Tibial nerve (tissue), 4 donors: ENCODE data around the gene TMEM174. TPM values are rescaled to one million over a fixed set of nuclear protein-coding genes. Genes with fewer than 3 reads are reported as not detected.

Experiments
- DNase-seq, 2 donors: peaks; one replicate each; pipeline ENCODE4 v3.0.0-alpha.2; 2019; ENCODE audit warnings: low spot score in 2 of 2
- H3K27ac ChIP-seq, 4 donors: fragments of 200-600 bp; sonication (generic) in 3 of 4; one replicate each; pipeline ENCODE4 v1.5.1; 2017 to 2019; ENCODE audit warnings: mild to moderate bottlenecking in 1 of 4
- H3K27me3 ChIP-seq, 2 donors: fragments of 200-600 bp; sonication (generic) in 1 of 2; one replicate each; pipeline versions ENCODE4 v1.5.1 to v1.6.0; 2017 to 2019
- H3K36me3 ChIP-seq, 3 donors: fragments of 200-600 bp; sonication (generic); one replicate each; pipeline ENCODE4 v1.5.1; 2018 to 2019
- H3K4me1 ChIP-seq, 4 donors: fragments of 200-600 bp; sonication (generic) in 3 of 4; one replicate each; pipeline ENCODE4 v1.5.1; 2017 to 2019
- H3K4me3 ChIP-seq, 4 donors: fragments of 200-600 bp; sonication (generic) in 3 of 4; one replicate each; pipeline ENCODE4 v1.5.1; 2017 to 2019; ENCODE audit warnings: mild to moderate bottlenecking in 1 of 4, moderate library complexity in 1 of 4
- H3K9me3 ChIP-seq, 4 donors: fragments of 200-600 bp; sonication (generic) in 3 of 4; one replicate each; pipeline ENCODE4 v1.5.1; 2017 to 2019
- CTCF ChIP-seq, 5 experiments: fragments of 200-600 bp in 3 of 5; fragments of 450-650 bp in 2 of 5; sonication (generic) in 3 of 5; IDR thresholded peaks; one replicate each; pipeline ENCODE4 v1.5.1; 2016 to 2019; ENCODE audit warnings: antibody characterized with exemption in 5 of 5, mild to moderate bottlenecking in 3 of 5, moderate library complexity in 2 of 5
- EP300 ChIP-seq, 2 donors: sonication (generic); formaldehyde crosslinking; IDR thresholded peaks; one replicate each; pipeline ENCODE4 v1.6.1; 2017; ENCODE audit warnings: antibody characterized with exemption in 2 of 2, mild to moderate bottlenecking in 1 of 2
- POLR2A ChIP-seq, 2 donors: fragments of 450-650 bp; IDR thresholded peaks; one replicate each; pipeline ENCODE4 v1.6.1; 2017; ENCODE audit warnings: antibody characterized with exemption in 2 of 2, mild to moderate bottlenecking in 2 of 2, moderate library complexity in 2 of 2
- WGBS, 2 donors: methylation state at CpG; one replicate each; pipeline ENCODE4 v1.1.5; 2018; 5-methylcytosine and 5-hydroxymethylcytosine counted together
- total RNA-seq, 4 donors: library from RNA; depleted of rRNA; stranded (reverse); fragments of >200 nt; gene quantifications; one replicate each; pipeline ENCODE4 v1.1.0, GENCODE V29; 2016

The TMEM174 gene
- total RNA-seq, 4 donors from 2014 or later = not detected

- 72 to 80% methylated on average over 7 of the region's 7 CpGs for WGBS, 2 donors
- H3K27ac ChIP-seq = no peak overlapping the region
- H3K4me1 ChIP-seq = no peaks in the 10 kb centered on the region
- TF ChIP-seq CTCF (IDR thresholded peaks at IDR 0.05) (no peak), POLR2A (IDR thresholded peaks at IDR 0.05) (no peak), EP300 (IDR thresholded peaks at IDR 0.05) (no peak)
- no peaks in the 10 kb centered on the region for H3K36me3 ChIP-seq
- no peak overlapping the region for H3K4me3 ChIP-seq
- no peaks in the 10 kb centered on the region for H3K27me3 ChIP-seq
- no peak for DNase-seq
- H3K9me3 ChIP-seq = no peaks in the 10 kb centered on the region
Observed at GRCh38 chr5:73153513-73153912, 19.5 kb upstream of the TMEM174 start.

GRCh38 chr5:73154208-73155006 lies 18.6 kb upstream of the TMEM174 start:
- TF ChIP-seq CTCF (IDR thresholded peaks at IDR 0.05) = no peak
- TF ChIP-seq EP300 (IDR thresholded peaks at IDR 0.05) = no peak
- TF ChIP-seq POLR2A (IDR thresholded peaks at IDR 0.05) = no peak
- Histone ChIP-seq H3K4me1 (no peaks in the 10 kb centered on the region), H3K36me3 (no peaks in the 10 kb centered on the region), H3K27me3 (no peaks in the 10 kb centered on the region), H3K27ac (no peak overlapping the region), H3K9me3 (no peaks in the 10 kb centered on the region), H3K4me3 (no peak overlapping the region)
- WGBS, 2 donors = 76 to 79% methylated on average over 5 of the region's 5 CpGs
- DNase-seq = no peak

GRCh38 chr5:73155271-73156222 lies 17.4 kb upstream of the TMEM174 start:
- Histone ChIP-seq H3K36me3 (no peaks in the 10 kb centered on the region), H3K9me3 (no peaks in the 10 kb centered on the region), H3K27me3 (no peaks in the 10 kb centered on the region), H3K4me3 (no peak overlapping the region), H3K4me1 (no peaks in the 10 kb centered on the region), H3K27ac (no peak overlapping the region)
- TF ChIP-seq EP300 (IDR thresholded peaks at IDR 0.05) (no peak), POLR2A (IDR thresholded peaks at IDR 0.05) (no peak), CTCF (IDR thresholded peaks at IDR 0.05) (no peak)
- DNase-seq = no peak
- WGBS, 2 donors = 66 to 76% methylated on average over 14 to 17 of the region's 18 CpGs

GRCh38 chr5:73157414-73158303 lies 15.3 kb upstream of the TMEM174 start:
- 79 to 82% methylated on average over 6 of the region's 6 CpGs for WGBS, 2 donors

More at GRCh38 chr5:73157414-73158303, 15.3 kb upstream of the TMEM174 start:
- TF ChIP-seq POLR2A (IDR thresholded peaks at IDR 0.05) (no peak), CTCF (IDR thresholded peaks at IDR 0.05) (no peak), EP300 (IDR thresholded peaks at IDR 0.05) (no peak)
- no peaks in the 10 kb centered on the region for H3K27me3 ChIP-seq
- H3K36me3 ChIP-seq = no peaks in the 10 kb centered on the region
- no peaks in the 10 kb centered on the region for H3K9me3 ChIP-seq
- no peak for DNase-seq
- no peak overlapping the region for H3K4me3 ChIP-seq
- no peak overlapping the region for H3K27ac ChIP-seq
- no peaks in the 10 kb centered on the region for H3K4me1 ChIP-seq
